Stomach (tissue), 9 donors: Measurements from ENCODE around the gene CCSER1. TPM values are rescaled to one million over a fixed set of nuclear protein-coding genes. Genes with fewer than 3 reads are reported as not detected.

ENCODE experiments used
- DNase-seq, 2 donors: peaks; one replicate each; pipeline versions ENCODE4 v3.0.0 to v3.0.0-alpha.2; 2013 to 2019
- H3K27ac ChIP-seq, 5 donors: fragments of 200-600 bp in 4 of 5; sonication (generic) in 4 of 5; one replicate each; pipeline ENCODE4 v1.5.1; 2013 to 2019; ENCODE audit warnings: mild to moderate bottlenecking in 1 of 5, moderate library complexity in 1 of 5
- H3K27me3 ChIP-seq, 3 donors: fragments of 200-600 bp; sonication (generic); one replicate each; pipeline ENCODE4 v1.5.1; 2017 to 2019; ENCODE audit warnings: mixed run types in 1 of 3
- H3K36me3 ChIP-seq, 4 donors: fragments of 200-600 bp; sonication (generic); 1 replicate in 3 of 4; 2 replicates in 1 of 4; pipeline ENCODE4 v1.5.1; 2016 to 2019
- H3K4me1 ChIP-seq, 4 donors: fragments of 200-600 bp; sonication (generic); one replicate each; pipeline ENCODE4 v1.5.1; 2016 to 2019
- H3K4me3 ChIP-seq, 4 donors: fragments of 200-600 bp; sonication (generic) in 3 of 4; one replicate each; pipeline ENCODE4 v1.5.1; 2016 to 2019; ENCODE audit warnings: mild to moderate bottlenecking in 1 of 4
- H3K9me3 ChIP-seq, 4 donors: fragments of 200-600 bp; sonication (generic); one replicate each; pipeline ENCODE4 v1.5.1; 2016 to 2019
- EP300 ChIP-seq: sonication (generic); formaldehyde crosslinking; IDR thresholded peaks from one replicate; pipeline ENCODE4 v1.6.1; 2017; ENCODE audit warnings: antibody characterized with exemption
- POLR2A ChIP-seq, 4 donors: fragments of 450-650 bp; IDR thresholded peaks; one replicate each; pipeline ENCODE4 v1.6.1; 2016; ENCODE audit warnings: antibody characterized with exemption in 4 of 4, control low read depth in 2 of 4, mild to moderate bottlenecking in 1 of 4, moderate library complexity in 1 of 4
- POLR2AphosphoS5 ChIP-seq, 3 donors: sonication (generic); formaldehyde crosslinking; IDR thresholded peaks; one replicate each; pipeline ENCODE4 v1.6.1; 2016; ENCODE audit warnings: antibody characterized with exemption in 3 of 3
- WGBS, 5 donors: extraction: QIAGEN DNeasy Blood & Tissue Kit in 3 of 5; methylation state at CpG; one replicate each; pipeline versions ENCODE4 v1.1.5 to v1.1.7; 2013 to 2018; 5-methylcytosine and 5-hydroxymethylcytosine counted together
- intact Hi-C: fragments of 100-400 bp; cut with DNase I; formaldehyde crosslinking; loops from one replicate; pipeline ENCODE4 v1.15.1; 2023; ENCODE audit warnings: low total_unique reads
- polyA plus RNA-seq, 3 donors: library from polyadenylated mRNA; stranded (reverse); fragments of 200-250 nt; gene quantifications; one replicate each; pipeline ENCODE4 v1.2.3, GENCODE V29; 2013
- total RNA-seq, 5 donors: library from RNA; depleted of rRNA; stranded (reverse); fragments of >200 nt; gene quantifications; one replicate each; pipeline versions ENCODE4 v1.1.0 to v1.2.3, GENCODE V29; 2014 to 2016
- TF ChIP-seq, protein P1 (sequence below), 7 experiments: fragments of 450-650 bp in 4 of 7; fragments of 200-600 bp in 3 of 7; sonication (generic) in 3 of 7; IDR thresholded peaks; one replicate each; pipeline ENCODE4 v1.5.1; 2016 to 2019; ENCODE audit warnings: antibody characterized with exemption in 7 of 7, control low read depth in 2 of 7, mild to moderate bottlenecking in 1 of 7
- donor health status: healthy with polysubstance abuse.
- donor health status: Bipolar disorder and iron deficiency.
- donor health status: healthy.

CCSER1 gene
- total and polyA plus RNA-seq, 8 donors: 0.33 to 149 (median 15.2) TPM

GRCh38 chr4:90996813-90997212 is 869.6 kb downstream of the CCSER1 start:
- Histone ChIP-seq H3K4me1 (no peaks in the 10 kb centered on the region), H3K36me3 (no peaks in the 10 kb centered on the region), H3K4me3 (no peak overlapping the region), H3K9me3 (no peaks in the 10 kb centered on the region), H3K27me3 (no peaks in the 10 kb centered on the region), H3K27ac (no peak overlapping the region)
- TF ChIP-seq, protein P1, sequence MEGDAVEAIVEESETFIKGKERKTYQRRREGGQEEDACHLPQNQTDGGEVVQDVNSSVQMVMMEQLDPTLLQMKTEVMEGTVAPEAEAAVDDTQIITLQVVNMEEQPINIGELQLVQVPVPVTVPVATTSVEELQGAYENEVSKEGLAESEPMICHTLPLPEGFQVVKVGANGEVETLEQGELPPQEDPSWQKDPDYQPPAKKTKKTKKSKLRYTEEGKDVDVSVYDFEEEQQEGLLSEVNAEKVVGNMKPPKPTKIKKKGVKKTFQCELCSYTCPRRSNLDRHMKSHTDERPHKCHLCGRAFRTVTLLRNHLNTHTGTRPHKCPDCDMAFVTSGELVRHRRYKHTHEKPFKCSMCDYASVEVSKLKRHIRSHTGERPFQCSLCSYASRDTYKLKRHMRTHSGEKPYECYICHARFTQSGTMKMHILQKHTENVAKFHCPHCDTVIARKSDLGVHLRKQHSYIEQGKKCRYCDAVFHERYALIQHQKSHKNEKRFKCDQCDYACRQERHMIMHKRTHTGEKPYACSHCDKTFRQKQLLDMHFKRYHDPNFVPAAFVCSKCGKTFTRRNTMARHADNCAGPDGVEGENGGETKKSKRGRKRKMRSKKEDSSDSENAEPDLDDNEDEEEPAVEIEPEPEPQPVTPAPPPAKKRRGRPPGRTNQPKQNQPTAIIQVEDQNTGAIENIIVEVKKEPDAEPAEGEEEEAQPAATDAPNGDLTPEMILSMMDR (IDR thresholded peaks at IDR 0.05): no peak
- intact Hi-C loops: no loop called here
- 62 to 96% (median 75%) methylated on average over 1 of the region's 1 CpG for WGBS, 5 donors
- no peak for DNase-seq

DNA sequence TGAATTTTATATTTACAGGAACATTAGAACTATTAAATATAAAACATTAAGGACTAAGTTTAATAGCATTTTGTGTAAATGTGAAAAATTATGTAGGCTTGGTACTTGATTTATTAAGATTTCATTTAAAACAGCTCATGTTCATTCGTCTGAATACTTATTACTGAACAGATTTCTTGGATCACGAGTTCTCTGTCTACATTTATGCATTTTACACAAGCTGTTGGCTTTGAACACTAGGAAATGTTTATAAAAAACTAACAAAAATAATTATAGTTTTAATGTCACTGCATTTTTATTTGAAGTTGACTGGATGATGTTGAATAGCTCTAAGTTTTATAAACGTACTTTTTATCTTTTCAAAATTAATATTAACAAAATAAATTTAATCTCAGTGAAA is 888.7 kb downstream of the CCSER1 start:
- H3K4me3 ChIP-seq: no peak overlapping the region
- H3K27me3 ChIP-seq: no peaks in the 10 kb centered on the region
- intact Hi-C loops: no loop called here
- no peaks in the 10 kb centered on the region for H3K4me1 ChIP-seq
- DNase-seq: no peak
- 50 to 69% (median 64%) methylated on average over 3 of the region's 3 CpGs for WGBS, 5 donors
- H3K27ac ChIP-seq: no peak overlapping the region
- H3K36me3 ChIP-seq: no peaks in the 10 kb centered on the region
- no peaks in the 10 kb centered on the region for H3K9me3 ChIP-seq
- TF ChIP-seq POLR2AphosphoS5 (IDR thresholded peaks at IDR 0.05) (no peak), EP300 (no peak), POLR2A (IDR thresholded peaks at IDR 0.05) (no peak)
- TF ChIP-seq, protein P1 (IDR thresholded peaks at IDR 0.05): no peak

GRCh38 chr4:91019513-91019912 is 892.3 kb downstream of the CCSER1 start:
- intact Hi-C loops: no loop called here
- DNase-seq: no peak
- Histone ChIP-seq H3K27ac (no peak overlapping the region), H3K4me1 (no peaks in the 10 kb centered on the region), H3K36me3 (no peaks in the 10 kb centered on the region), H3K9me3 (no peaks in the 10 kb centered on the region), H3K27me3 (no peaks in the 10 kb centered on the region), H3K4me3 (no peak overlapping the region)
- whole genome bisulfite sequencing, 5 donors: 66 to 91% (median 73%) methylated on average over 1 of the region's 1 CpG
- TF ChIP-seq EP300 (no peak), POLR2A (IDR thresholded peaks at IDR 0.05) (no peak), POLR2AphosphoS5 (IDR thresholded peaks at IDR 0.05) (no peak)
- TF ChIP-seq, protein P1 (IDR thresholded peaks at IDR 0.05): no peak

- Histone ChIP-seq H3K9me3 (no peaks in the 10 kb centered on the region), H3K27me3 (no peaks in the 10 kb centered on the region), H3K27ac (no peak overlapping the region), H3K4me1 (no peaks in the 10 kb centered on the region), H3K36me3 (no peaks in the 10 kb centered on the region), H3K4me3 (no peak overlapping the region)
- intact Hi-C loops: no loop called here
- no peak for DNase-seq
- TF ChIP-seq EP300 (no peak), POLR2A (IDR thresholded peaks at IDR 0.05) (no peak), POLR2AphosphoS5 (IDR thresholded peaks at IDR 0.05) (no peak)
- TF ChIP-seq, protein P1 (IDR thresholded peaks at IDR 0.05): no peak
Measured at GRCh38 chr4:91025241-91026148, 898.3 kb downstream of the CCSER1 start.
